ENCODE measurements around the gene ITGA5. TPM values are rescaled to one million over a fixed set of nuclear protein-coding genes. Genes with fewer than 3 reads are reported as not detected.
A peak's percentile ranks its signal among the peaks of the same experiment; 100 is the strongest.

Gene ITGA5
- total RNA-seq, 1 experiment from 2014 or later: 75.8 TPM

GRCh38 chr12:54404061-54405004 lies 14.7 kb downstream of the ITGA5 start:
- no peak overlapping the region for H3K4me3 ChIP-seq (ENCODE audit: low read depth in 2 of 2, low read length in 2 of 2)
- H3K9me3 ChIP-seq (ENCODE audit: control insufficient read depth, insufficient read depth, low read depth, low read length): no peaks in the 10 kb centered on the region
- no peaks in the 10 kb centered on the region for H3K4me1 ChIP-seq (ENCODE audit: control insufficient read depth, insufficient read depth, low read length)
- ChIA-PET CTCF (interaction anchor here (1.2 to 1.3 kb wide), 2 partner anchors 8 to 34 kb away, joined by 3 read pairs; no protein-coding TSS in a partner anchor), POLR2A (no interaction called here)
- in situ Hi-C loops (cut with HindIII; ENCODE audit: low pct_unique_long_range_greater_than_20kb, low sequenced_read_pairs) (no loop called here), intact Hi-C loops (cut with micrococcal nuclease; ENCODE audit: unreplicated experiment) (no loop called here)
- no peak overlapping the region for H3K27ac ChIP-seq (ENCODE audit: low read length)
- ATAC-seq (0 out of 2 replicates have a peak, but pooled peaks have one; percentile 41), DNase-seq (ENCODE audit: low read depth, low spot score) (peak; percentile 39)
- BruUV-seq (replicated peaks): no TSS peak
- no peaks in the 10 kb centered on the region for H3K27me3 ChIP-seq (ENCODE audit: control insufficient read depth, insufficient read depth, low read length)
- peaks cover 2% of the 10 kb centered on the region for H3K36me3 ChIP-seq (ENCODE audit: control insufficient read depth, insufficient read depth, low read length)
- no peak for TF ChIP-seq SIN3A (IDR thresholded peaks at IDR 0.05; ENCODE audit: borderline replicate concordance, insufficient read depth, low read depth, low read length)
- TF ChIP-seq, protein P1, sequence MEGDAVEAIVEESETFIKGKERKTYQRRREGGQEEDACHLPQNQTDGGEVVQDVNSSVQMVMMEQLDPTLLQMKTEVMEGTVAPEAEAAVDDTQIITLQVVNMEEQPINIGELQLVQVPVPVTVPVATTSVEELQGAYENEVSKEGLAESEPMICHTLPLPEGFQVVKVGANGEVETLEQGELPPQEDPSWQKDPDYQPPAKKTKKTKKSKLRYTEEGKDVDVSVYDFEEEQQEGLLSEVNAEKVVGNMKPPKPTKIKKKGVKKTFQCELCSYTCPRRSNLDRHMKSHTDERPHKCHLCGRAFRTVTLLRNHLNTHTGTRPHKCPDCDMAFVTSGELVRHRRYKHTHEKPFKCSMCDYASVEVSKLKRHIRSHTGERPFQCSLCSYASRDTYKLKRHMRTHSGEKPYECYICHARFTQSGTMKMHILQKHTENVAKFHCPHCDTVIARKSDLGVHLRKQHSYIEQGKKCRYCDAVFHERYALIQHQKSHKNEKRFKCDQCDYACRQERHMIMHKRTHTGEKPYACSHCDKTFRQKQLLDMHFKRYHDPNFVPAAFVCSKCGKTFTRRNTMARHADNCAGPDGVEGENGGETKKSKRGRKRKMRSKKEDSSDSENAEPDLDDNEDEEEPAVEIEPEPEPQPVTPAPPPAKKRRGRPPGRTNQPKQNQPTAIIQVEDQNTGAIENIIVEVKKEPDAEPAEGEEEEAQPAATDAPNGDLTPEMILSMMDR (IDR thresholded peaks at IDR 0.05): peak; percentile 97
- TF ChIP-seq POLR2AphosphoS5 (IDR thresholded peaks at IDR 0.05; ENCODE audit: low read depth, low read length): no peak
- TF ChIP-seq, protein P2, sequence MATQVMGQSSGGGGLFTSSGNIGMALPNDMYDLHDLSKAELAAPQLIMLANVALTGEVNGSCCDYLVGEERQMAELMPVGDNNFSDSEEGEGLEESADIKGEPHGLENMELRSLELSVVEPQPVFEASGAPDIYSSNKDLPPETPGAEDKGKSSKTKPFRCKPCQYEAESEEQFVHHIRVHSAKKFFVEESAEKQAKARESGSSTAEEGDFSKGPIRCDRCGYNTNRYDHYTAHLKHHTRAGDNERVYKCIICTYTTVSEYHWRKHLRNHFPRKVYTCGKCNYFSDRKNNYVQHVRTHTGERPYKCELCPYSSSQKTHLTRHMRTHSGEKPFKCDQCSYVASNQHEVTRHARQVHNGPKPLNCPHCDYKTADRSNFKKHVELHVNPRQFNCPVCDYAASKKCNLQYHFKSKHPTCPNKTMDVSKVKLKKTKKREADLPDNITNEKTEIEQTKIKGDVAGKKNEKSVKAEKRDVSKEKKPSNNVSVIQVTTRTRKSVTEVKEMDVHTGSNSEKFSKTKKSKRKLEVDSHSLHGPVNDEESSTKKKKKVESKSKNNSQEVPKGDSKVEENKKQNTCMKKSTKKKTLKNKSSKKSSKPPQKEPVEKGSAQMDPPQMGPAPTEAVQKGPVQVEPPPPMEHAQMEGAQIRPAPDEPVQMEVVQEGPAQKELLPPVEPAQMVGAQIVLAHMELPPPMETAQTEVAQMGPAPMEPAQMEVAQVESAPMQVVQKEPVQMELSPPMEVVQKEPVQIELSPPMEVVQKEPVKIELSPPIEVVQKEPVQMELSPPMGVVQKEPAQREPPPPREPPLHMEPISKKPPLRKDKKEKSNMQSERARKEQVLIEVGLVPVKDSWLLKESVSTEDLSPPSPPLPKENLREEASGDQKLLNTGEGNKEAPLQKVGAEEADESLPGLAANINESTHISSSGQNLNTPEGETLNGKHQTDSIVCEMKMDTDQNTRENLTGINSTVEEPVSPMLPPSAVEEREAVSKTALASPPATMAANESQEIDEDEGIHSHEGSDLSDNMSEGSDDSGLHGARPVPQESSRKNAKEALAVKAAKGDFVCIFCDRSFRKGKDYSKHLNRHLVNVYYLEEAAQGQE (IDR thresholded peaks at IDR 0.05; ENCODE audit: insufficient read depth in 1 of 2, low read depth in 2 of 2, low read length in 1 of 2): no peak
- TF ChIP-seq TCF7L2 (IDR thresholded peaks at IDR 0.05; ENCODE audit: low read depth, low read length): no peak

- BruUV-seq (replicated peaks): no TSS peak
- peaks cover 7% of the 10 kb centered on the region for H3K36me3 ChIP-seq (ENCODE audit: control insufficient read depth, insufficient read depth, low read length)
- no peak for TF ChIP-seq SIN3A (IDR thresholded peaks at IDR 0.05; ENCODE audit: borderline replicate concordance, insufficient read depth, low read depth, low read length)
- TF ChIP-seq TCF7L2 (IDR thresholded peaks at IDR 0.05; ENCODE audit: low read depth, low read length): no peak
- TF ChIP-seq, protein P2 (IDR thresholded peaks at IDR 0.05; ENCODE audit: insufficient read depth in 1 of 2, low read depth in 2 of 2, low read length in 1 of 2): no peak
- TF ChIP-seq POLR2AphosphoS5 (IDR thresholded peaks at IDR 0.05; ENCODE audit: low read depth, low read length): no peak
- TF ChIP-seq, protein P1 (IDR thresholded peaks at IDR 0.05): no peak
- in situ Hi-C loops (cut with HindIII; ENCODE audit: low pct_unique_long_range_greater_than_20kb, low sequenced_read_pairs): no loop called here
- intact Hi-C loops (cut with micrococcal nuclease; ENCODE audit: unreplicated experiment): no loop called here
- H3K27ac ChIP-seq (ENCODE audit: low read length): no peak overlapping the region
- no peaks in the 10 kb centered on the region for H3K9me3 ChIP-seq (ENCODE audit: control insufficient read depth, insufficient read depth, low read depth, low read length)
- ChIA-PET CTCF (no interaction called here), POLR2A (no interaction called here)
- ATAC-seq: no peak
- DNase-seq (ENCODE audit: low read depth, low spot score): no peak
- no peak overlapping the region for H3K4me3 ChIP-seq (ENCODE audit: low read depth in 2 of 2, low read length in 2 of 2)
- H3K4me1 ChIP-seq (ENCODE audit: control insufficient read depth, insufficient read depth, low read length): no peaks in the 10 kb centered on the region
- no peaks in the 10 kb centered on the region for H3K27me3 ChIP-seq (ENCODE audit: control insufficient read depth, insufficient read depth, low read length)
Measured at GRCh38 chr12:54401119-54401518, 17.9 kb downstream of the ITGA5 start.

All from Panc1 (cell line).